NB4 (cell line): Measurements from ENCODE around the gene FAM110C.

Experiments used
- CTCF ChIP-seq: IDR thresholded peaks from one replicate; pipeline ENCODE4 v1.5.1; 2012; ENCODE audit warnings: low read depth, low read length
- MAX ChIP-seq: IDR thresholded peaks from 2 replicates; pipeline ENCODE4 v1.6.1; 2011; ENCODE audit warnings: low read depth, low read length

- no peak for TF ChIP-seq MAX
- TF ChIP-seq CTCF: no peak
Observed at GRCh38 chr2:66853-67252, 20.5 kb upstream of the FAM110C start.
